GM18519 (cell line): ENCODE measurements around the gene SLC39A8.
"Not testable (repeated sequence)": the region's sequence is repeated elsewhere in the genome, so short reads cannot be mapped to it uniquely, and the experiment has no call there.

Experiments
- ATAC-seq: cut with Tn5 transposase; IDR thresholded peaks from one replicate; pipeline ENCODE4 v1.9.1; 2021; ENCODE audit warnings: mild to moderate bottlenecking, moderate library complexity; ENCODE audit not compliant: unreplicated experiment, low FRiP score

Gene SLC39A8

DNA sequence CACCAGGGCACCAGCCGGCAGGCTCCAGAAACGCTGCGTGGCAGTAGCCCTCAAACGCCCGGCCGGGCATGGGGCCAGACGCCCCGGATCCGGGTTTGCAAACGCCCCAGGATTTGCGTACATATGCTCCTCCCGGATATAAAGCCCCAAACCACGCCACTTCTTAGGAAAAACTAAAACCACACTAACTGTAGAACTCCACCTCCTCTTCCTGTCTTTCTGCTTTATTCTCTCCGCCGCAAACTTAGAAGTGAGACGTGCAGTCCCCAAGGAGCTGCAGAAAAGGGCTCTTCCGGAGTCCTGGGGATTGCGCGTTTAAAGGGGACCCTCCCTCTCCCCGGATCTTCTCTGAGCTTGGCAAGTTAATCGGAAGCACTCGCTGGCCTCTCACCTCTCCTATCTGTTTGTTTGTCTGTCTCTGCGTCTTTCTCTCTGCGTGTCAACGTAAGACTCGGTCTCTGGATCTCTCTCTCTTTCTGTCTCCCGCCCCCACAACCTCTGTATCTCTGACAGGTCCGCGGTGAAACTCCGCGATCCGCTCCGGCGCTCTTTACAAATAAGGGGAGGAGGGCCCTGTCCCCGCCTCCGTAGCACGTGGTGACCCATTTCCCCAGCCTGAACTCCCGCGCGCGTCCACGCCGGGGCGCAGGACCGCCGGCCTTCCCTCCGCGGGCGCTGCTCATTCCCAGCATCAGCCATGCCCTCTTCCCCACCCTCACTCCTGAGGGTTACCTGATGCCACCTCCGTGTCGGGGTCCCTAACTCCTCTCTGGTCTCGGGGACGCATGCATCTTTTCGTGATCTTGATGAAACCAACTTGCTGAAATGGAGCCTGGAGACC lies at the start of gene SLC39A8:
Gene SLC39A8, minus strand, starts transcription at position 529 of the 841 bp plus-strand sequence. CDS start 820 bp downstream, outside the sequence.
- ATAC-seq, result peak; percentile 72

- no peak for ATAC-seq
Measured at GRCh38 chr4:102392033-102392744, 46.9 kb upstream of the SLC39A8 start.

DNA sequence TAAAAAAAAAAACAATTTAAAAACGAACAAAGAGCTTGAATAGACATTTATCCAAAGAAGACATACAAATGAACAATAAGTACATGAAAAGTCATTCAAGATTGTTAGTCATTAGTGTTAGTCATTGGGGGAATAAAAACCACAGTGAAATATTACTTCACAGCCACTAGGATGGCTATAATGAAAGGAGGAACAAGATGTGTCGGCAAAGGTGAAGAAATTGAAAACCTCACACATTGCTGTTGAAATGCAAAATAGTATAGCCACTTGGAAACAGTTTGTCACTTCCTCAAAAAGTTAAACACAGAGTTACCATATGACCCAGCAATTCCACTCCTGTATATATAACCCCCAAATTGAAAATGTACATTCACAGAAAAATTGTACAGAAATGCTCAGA lies 45.2 kb upstream of the SLC39A8 start:
- peak; percentile 90 for ATAC-seq

DNA sequence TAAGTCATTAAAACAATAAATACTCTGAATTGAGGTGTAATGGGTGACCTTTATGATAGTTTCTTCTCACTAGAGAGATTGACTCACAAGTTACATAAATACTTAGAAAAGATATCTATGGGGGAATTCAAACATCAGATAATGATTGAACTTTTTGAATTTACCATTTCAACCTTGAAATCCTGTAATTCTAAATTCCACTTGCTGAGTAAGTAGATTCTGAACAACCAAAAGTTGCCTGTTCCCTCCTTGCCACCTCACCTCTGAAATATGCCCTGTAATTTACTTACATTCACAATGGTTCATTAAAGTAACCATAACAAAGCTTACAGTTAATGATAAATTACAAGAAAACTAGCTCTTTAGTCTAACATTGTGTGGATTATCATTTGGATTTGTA lies 43.3 kb upstream of the SLC39A8 start:
- ATAC-seq, result no peak

DNA sequence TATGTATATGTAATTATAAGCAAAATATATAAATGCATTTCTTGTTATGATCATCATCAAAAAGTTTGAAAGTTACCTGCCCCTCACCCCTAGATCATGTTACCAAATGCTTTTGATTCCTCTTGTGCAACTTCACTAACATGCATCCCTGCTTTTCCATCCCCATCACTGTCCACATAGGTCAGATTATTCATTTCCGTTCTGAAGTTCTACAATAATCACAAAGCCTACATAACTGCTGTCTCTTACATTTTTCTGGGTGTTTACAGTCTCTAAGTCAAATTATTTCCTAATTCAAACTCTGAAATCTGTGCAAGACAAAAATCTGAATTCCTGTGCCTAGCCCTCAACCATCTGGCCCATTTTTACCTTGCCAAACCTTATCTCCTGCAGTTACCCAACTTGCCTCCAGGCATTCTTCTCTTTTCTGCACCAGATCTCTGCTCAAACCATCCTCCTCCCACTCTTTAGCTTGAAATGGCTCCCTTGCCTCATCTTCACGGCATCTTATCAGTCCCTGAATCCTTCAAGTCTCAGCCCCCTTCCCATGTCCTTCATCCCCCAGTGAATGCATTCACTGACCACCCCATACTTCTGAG lies 42.4 kb upstream of the SLC39A8 start:
- no peak for ATAC-seq

- ATAC-seq, result no peak
Measured at GRCh38 chr4:102386966-102387365, 41.7 kb upstream of the SLC39A8 start.

DNA sequence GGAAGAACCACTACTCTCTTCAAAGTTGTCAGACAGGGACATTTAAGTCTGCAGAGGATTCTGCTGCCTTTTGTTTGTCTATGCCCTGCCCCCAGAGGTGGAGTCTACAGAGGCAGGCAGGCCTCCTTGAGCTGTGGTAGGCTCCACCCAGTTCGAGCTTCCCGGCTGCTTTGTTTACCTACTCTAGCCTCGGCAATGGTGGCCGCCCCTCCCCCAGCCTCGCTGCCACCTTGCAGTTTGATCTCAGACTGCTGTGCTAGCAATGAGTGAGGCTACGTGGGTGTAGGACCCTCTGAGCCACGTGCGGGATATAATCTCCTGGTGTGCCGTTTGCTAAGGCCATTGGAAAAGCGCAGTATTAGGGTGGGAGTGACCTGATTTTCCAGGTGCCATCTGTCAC lies 35.0 kb upstream of the SLC39A8 start:
- ATAC-seq, result not testable (repeated sequence)

DNA sequence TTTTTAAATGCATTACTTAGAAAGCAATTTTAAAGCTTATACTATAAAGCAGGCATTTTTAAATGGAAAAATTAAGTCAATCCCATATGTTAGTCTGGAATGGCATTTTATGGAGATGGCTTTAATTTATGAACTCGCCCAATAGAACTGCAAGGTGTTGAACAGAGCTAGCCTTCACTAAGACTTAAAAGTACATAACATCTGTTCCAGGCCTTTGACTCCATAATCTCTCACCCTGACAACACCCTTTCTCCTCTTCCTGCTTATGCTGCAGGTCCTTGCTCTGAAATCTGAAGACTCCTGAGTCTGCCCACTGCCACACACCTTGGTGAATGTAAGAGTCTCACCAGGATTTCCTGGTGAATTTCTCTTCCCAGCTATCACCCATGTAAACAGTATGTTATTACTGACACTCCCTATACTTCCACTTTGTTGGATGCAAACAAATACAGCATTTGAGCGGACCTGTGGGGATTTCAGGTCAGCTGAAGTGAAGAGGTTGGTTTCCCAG lies 17.7 kb upstream of the SLC39A8 start:
- no peak for ATAC-seq

GRCh38 chr4:102358128-102358527 lies 12.8 kb upstream of the SLC39A8 start:
- no peak for ATAC-seq

DNA sequence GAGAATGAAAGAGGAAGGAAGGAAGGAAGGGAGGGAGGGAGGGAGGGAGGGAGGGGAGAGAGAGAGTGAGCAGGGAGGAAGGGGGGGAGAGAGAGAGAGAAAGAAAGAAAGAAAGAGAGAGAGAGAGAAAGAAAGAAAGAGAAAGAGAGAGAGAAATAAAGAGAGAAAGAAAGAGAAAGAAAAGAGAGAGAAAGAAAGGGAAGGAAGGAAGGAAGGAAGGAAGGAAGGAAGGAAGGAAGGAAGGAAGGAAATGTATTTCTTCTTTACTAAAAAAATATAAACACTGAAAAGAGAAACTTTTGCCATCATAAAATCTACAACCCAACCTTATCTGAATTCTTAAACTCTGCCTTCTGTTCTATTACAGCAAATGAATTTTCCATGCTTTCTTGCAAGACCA lies 12.4 kb upstream of the SLC39A8 start:
- not testable (repeated sequence) for ATAC-seq

- ATAC-seq, result no peak
Measured at GRCh38 chr4:102356562-102357202, 11.4 kb upstream of the SLC39A8 start.

- ATAC-seq, result no peak
Measured at GRCh38 chr4:102355748-102356147, 10.5 kb upstream of the SLC39A8 start.

GRCh38 chr4:102354671-102355454 lies 9.6 kb upstream of the SLC39A8 start:
- ATAC-seq, result no peak

DNA sequence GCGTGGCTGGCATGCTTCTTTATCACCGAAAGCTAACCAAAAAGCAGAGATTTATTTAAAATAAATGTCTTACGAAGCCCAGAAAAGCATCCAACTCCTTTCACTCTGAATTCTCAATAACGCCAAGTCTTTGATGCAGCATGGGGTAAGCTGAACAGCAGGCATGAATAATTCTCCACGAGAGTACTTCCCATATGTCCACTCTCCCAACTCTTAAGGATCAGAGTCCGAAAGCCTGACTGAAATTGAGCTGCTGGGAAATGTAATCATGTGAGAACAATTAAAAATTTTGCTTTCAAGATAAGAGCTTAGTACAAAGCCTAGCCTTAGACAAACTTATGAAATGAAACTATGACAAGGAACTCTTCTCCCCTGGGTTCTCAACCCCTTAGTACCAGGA lies 7.5 kb upstream of the SLC39A8 start:
- ATAC-seq, result no peak

GRCh38 chr4:102350634-102351033 lies 5.4 kb upstream of the SLC39A8 start:
- ATAC-seq, result no peak

DNA sequence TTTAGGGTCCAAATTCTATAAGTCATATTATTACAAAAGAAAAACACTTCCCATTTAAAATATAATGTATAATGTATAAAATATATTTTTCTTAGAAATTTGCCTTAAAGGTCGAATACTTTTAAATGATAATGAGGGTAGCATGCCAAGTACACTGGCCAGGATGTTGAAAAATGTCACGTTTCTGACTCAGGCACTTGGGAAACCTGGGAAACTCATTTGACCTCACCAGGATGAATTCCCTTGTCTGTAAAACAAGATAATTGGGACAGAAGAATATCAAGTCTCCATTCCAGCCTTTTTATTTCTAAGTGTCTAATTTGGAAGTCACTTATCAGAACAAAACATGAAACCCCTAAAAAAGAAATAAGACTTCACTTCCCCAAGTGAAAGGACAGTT lies 3.4 kb upstream of the SLC39A8 start:
- ATAC-seq, result no peak

GRCh38 chr4:102345795-102346100 lies 466 bp upstream of the SLC39A8 start:
- ATAC-seq, result no peak

GRCh38 chr4:102344520-102344953 lies 745 bp downstream of the SLC39A8 start:
- peak; percentile 34 for ATAC-seq

- peak; percentile 29 for ATAC-seq
Measured at GRCh38 chr4:102343964-102344519, 1.2 kb downstream of the SLC39A8 start.
